ENCODE data around the gene DHX29. TPM values are rescaled to one million over a fixed set of nuclear protein-coding genes. Genes with fewer than 3 reads are reported as not detected.

DHX29 gene
- total RNA-seq, 3 donors from 2014 or later = 28.3 to 40.1 (median 31.1) TPM

- Histone ChIP-seq H3K36me3 (no peaks in the 10 kb centered on the region), H3K9me3 (no peaks in the 10 kb centered on the region), H3K4me1 (no peaks in the 10 kb centered on the region), H3K4me3 (no peak overlapping the region), H3K27ac (no peak overlapping the region), H3K27me3 (no peaks in the 10 kb centered on the region)
- intact Hi-C loops (cut with DNase I; ENCODE audit: low total_unique reads) = no loop called here
- DNase-seq (ENCODE audit: low spot score in 2 of 2) = no peak
- TF ChIP-seq POLR2AphosphoS5 (IDR thresholded peaks at IDR 0.05) = no peak
- no peak for TF ChIP-seq CTCF (IDR thresholded peaks at IDR 0.05)
- TF ChIP-seq POLR2A (IDR thresholded peaks at IDR 0.05) = no peak
Observed at GRCh38 chr5:55211184-55211874, 96.2 kb downstream of the DHX29 start.

Other genes with a start within 250 kb of the DHX29 start
- 1 to 10 TPM in 2 of 3 donors, not detected in 1; 1.0 to 1.6 TPM for gene GZMA, start 205.0 kb downstream of the DHX29 start, total RNA-seq
- 10 to 100 TPM; 14.4 to 24.9 (median 21.0) TPM for gene GPX8, start 147.5 kb downstream of the DHX29 start, total RNA-seq
- gene CDC20B, start 134.5 kb downstream of the DHX29 start, total RNA-seq = not detected
- gene MCIDAS, start 80.4 kb downstream of the DHX29 start, total RNA-seq = under 1 TPM in 2 of 3 donors, not detected in 1; 0.73 to 0.98 TPM
- gene CCNO, start 74.1 kb downstream of the DHX29 start, total RNA-seq = 1 to 10 TPM in 2 of 3 donors, under 1 TPM in 1; 0.32 to 4.3 (median 3.2) TPM
- 100 to 1,000 TPM in 1 of 3 donors, 10 to 100 TPM in 2; 95.7 to 107 (median 98.8) TPM for gene MTREX, start 295 bp upstream of the DHX29 start, total RNA-seq
- gene PLPP1, start 227.3 kb upstream of the DHX29 start, total RNA-seq = 100 to 1,000 TPM; 177 to 339 (median 237) TPM